ENCODE data around the gene ELMO1.

Gene ELMO1

GRCh38 chr7:37039131-37039749 lies 409.4 kb downstream of the ELMO1 start:
- no peak for DNase-seq

DNA sequence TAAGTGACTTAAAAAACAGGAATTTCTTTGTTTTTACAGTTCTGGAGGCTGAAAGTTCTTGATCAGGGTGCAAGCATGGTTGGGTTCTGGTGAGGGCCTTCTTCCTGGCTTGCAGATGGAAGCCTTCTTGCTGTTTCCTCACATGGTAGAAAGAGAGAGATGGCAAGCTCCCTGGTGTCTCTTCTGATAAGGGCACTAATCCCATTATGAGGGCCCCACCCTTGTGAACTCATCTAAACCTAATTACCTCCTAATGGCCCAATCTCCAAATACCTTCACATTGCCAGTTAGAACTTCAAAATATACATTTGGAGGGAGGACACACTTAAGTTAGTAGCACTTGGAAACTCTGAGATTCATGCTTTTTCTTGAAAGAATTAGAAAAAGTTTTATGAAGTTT lies 410.0 kb downstream of the ELMO1 start:
- no peak for DNase-seq

DNA sequence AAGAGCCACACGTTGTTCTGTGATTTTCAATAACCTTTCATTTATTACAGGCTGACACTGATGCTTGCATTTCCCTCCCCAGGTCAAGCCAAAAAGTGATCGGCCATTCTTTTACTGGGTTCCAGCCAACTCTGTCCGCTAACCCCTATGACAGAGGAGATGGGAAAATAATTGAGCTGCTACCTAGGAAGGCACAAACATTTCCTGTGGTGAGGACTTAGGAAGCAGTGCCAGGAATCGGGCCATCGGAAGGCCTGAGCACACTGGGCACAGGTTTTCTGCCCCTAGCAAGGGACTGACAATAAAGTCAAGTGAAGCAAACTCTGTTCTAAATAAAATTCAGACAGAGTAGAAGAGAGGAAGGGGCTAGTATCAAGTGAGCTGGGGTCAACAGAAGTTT lies 411.4 kb downstream of the ELMO1 start:
- DNase-seq = no peak

- DNase-seq = no peak
Measured at GRCh38 chr7:37035631-37036030, 413.0 kb downstream of the ELMO1 start.

DNA sequence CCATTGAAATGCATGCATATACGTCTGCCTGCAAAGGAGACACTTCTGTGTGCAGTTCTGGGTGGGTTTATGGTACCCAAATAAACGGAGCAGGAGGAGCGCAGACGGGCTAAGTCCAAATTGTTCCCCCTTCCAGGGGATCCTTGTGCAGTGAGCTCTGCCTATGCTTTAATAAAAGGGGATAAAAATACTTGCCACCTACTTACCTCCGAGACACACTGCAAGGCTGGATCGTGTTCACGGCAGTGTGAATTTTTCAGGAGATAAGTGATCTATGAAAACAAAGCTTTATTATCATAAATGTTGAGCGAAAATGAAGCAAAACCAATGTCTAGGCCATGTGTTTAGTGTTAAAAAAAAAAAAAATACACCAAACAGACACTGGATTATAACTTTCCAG lies 415.5 kb downstream of the ELMO1 start:
- no peak for DNase-seq

DNA sequence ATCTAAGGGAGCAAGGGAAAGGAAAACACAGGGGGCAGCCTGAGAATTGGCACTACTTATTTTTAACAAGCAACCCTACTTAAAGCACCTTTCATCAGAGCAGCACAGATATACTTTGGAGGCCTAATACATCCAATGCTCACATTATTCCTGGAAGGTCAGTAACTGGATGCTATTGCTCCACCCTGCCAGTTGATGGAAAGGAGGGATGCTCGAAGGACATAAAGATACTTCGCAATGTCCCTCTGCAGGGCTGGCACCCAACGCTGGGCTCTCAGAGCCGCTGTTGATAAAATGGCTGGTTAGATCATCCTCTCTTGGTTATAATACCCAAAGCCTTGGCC lies 416.4 kb downstream of the ELMO1 start:
- DNase-seq = no peak

- peak; percentile 80 for DNase-seq
Measured at GRCh38 chr7:37031571-37032257, 416.9 kb downstream of the ELMO1 start.

- DNase-seq = no peak
Measured at GRCh38 chr7:37028909-37029440, 419.7 kb downstream of the ELMO1 start.

GRCh38 chr7:37027557-37028341 lies 420.9 kb downstream of the ELMO1 start:
- DNase-seq = no peak

- no peak for DNase-seq
Measured at GRCh38 chr7:37027104-37027503, 421.6 kb downstream of the ELMO1 start.

- DNase-seq = no peak
Measured at GRCh38 chr7:37018954-37019353, 429.7 kb downstream of the ELMO1 start.

DNA sequence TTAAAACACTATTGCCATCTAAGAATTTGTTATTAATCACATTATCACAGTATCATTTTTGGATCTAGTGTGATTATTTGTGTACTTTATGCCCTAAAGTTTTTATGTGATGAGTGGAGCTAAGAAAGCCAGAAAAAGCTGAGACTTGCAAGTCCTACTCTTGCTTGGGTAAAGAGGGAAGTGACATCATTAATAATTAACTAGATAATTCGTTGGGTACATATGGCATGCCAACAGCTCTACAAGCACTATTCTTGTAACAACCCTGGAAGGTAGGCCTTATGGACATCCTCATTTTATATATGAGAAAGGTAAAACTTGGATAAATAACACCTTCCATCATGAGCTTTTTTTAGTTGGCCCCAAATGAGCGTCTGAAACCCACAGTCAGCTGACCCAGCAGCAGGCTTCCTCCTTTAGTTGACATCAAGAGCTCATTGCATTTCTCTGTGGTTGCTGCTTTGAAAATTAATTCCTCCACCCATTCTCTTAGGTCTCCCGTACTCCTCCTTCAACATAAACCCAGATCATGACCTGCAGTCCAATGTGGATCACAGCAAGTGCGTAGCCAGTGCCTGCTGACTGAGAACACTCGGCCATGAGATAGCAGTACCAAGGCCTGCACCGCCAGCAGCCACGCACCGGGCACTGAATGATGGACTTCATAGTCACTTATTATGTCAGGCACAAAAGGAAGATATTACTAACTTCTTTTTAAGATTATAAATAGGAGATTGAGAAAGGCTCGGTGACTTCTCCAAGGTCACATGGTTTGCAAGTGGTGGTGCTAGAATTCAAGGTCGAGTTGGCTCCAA lies 432.4 kb downstream of the ELMO1 start:
- DNase-seq = no peak

DNA sequence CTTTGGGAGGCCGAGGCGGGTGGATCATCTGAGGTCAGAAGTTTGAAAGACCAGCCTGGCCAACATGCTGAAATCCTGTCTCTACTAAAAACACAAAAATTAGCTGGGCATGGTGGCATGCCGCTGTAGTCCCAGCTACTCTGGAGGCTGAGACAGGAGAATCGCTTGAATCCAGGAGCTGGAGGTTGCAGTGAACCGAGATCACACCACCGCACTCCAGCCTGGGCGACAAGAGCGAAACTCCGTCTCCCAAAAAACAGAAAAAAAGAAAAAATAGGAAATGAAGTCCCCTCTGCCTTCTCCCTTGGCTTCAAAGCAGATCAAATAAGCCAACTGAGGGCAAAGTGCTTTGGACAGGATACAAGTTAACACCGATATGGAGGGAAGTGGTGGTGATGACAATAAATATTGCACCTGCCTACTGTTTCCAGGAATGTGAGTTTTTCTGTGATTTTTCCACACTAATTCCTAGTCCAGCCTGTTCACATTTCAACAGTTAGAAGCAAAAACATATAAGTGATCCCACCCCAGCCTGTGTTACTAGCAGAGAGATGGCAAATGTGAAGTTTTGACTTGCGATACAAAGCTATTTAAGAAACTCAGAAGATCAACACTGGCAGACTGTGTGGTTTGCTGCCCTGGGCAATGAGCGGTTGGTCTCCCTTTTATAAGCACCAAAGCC lies 433.2 kb downstream of the ELMO1 start:
- DNase-seq = no peak

DNA sequence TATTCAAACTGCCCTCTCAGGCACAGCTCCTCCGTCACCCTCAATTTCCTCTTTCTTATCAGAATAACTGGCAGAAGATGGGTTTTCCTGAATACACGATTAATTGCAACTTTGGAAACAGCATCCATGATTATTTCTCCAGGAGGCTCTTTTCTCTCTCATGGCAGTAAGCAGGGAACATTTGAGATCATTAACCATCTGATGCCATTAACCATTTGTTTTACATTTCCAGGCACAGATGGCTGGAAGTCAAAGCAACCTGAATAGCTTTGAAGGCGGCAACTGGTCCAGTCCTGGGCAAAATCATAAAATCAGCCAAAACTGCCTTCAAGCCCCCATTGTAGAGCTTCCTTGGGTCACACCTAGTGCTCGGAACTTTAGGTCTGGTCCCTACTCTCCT lies 434.9 kb downstream of the ELMO1 start:
- no peak for DNase-seq

DNA sequence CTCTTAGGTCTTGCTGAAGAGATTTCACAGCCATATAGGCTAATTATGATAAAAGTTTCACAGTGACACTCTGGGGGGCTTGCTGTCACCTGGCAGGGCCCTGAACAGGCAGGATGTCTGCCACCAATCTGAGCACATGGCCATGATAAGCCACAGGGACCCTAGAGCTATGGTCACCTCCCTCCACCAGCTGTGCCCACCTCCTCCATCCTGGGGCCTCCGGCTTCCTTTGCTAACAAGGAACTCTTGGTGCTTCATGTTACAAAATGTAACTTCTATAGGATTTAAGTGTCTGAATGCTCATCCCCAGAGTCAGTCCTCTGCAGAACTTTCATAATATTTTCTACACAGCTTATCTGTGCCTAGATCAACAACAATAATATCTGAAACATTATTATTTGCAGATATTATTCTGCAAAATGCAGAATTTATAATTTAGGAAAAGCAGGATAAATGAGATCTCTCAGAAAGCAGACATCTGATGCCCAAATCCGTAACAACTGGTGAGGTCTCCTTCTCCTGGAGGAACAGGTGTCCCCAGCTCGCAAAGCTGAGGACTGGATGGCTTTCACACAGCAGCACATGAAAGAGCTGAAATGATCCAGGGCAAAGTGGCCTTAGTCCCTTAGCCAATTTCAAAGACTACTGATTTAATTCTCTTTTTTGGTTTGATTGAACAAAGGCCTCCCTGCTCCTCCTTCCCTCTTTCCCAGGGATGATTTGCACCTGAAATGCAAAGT lies 437.3 kb downstream of the ELMO1 start:
- DNase-seq = no peak

GRCh38 chr7:37009125-37009675 lies 439.5 kb downstream of the ELMO1 start:
- DNase-seq = no peak

GRCh38 chr7:37007691-37008090 lies 441.0 kb downstream of the ELMO1 start:
- DNase-seq = no peak

GRCh38 chr7:37007268-37007667 lies 441.4 kb downstream of the ELMO1 start:
- no peak for DNase-seq

GRCh38 chr7:37006764-37007163 lies 441.9 kb downstream of the ELMO1 start:
- no peak for DNase-seq

- no peak for DNase-seq
Measured at GRCh38 chr7:37000511-37000910, 448.2 kb downstream of the ELMO1 start.
